GM12878 (cell line): ENCODE measurements around the gene EPB41L4A. TPM values are rescaled to one million over a fixed set of nuclear protein-coding genes. Genes with fewer than 3 reads are reported as not detected.

Experiments used
- ATAC-seq: fragments of 200-7000 bp; cut with Tn5 transposase; 3 replicates; pipeline ENCODE4 v1.9.1; 2020; ENCODE audit warnings: mild to moderate bottlenecking, moderate library complexity
- BruUV-seq: library from RNA; stranded (reverse); fragments of 400-500 nt; replicated peaks from 2 replicates; lab custom pipeline; 2021; lab: Mats Ljungman, UMichigan
- CTCF ChIA-PET: fragments of 300-600 bp; sonication (Branson Sonifier 250); formaldehyde crosslinking; extraction: SDS; loops from one replicate; lab custom pipeline; 2021; ENCODE audit warnings: inconsistent platforms; lab: Yijun Ruan, JAX
- POLR2A ChIA-PET: fragments of 350-600 bp; formaldehyde crosslinking; extraction: SDS; loops from one replicate; lab custom pipeline; 2021; ENCODE audit warnings: inconsistent platforms; lab: Charles Lee
- RAD21 ChIA-PET: fragments of 300-600 bp; sonication (Branson Sonifier 250); formaldehyde crosslinking; loops from one replicate; lab custom pipeline; 2023; ENCODE audit warnings: antibody characterized with exemption; ENCODE audit not compliant: unreplicated experiment; lab: Charles Lee
- SMC1A ChIA-PET: fragments of 300-600 bp; sonication (Branson Sonifier 250); formaldehyde crosslinking; loops from one replicate; lab custom pipeline; 2023; ENCODE audit not compliant: unreplicated experiment, uncharacterized antibody; lab: Charles Lee
- DNase-seq: peaks from one replicate; pipeline ENCODE4 v3.0.0-alpha.2; 2011; ENCODE audit warnings: low read depth, low spot score
- FAIRE-seq: peaks from 3 replicates; lab custom pipeline; 2011; peaks lifted over from hg19 to GRCh38; lab: Jason Lieb, UNC
- H2AFZ ChIP-seq: 2 replicates; pipeline ENCODE4 v1.6.0; 2011; ENCODE audit warnings: low read depth, low read length, control low read depth; ENCODE audit not compliant: control insufficient read depth
- H3K27ac ChIP-seq: 2 replicates; pipeline ENCODE4 v1.5.1; 2011; ENCODE audit warnings: control low read depth; ENCODE audit not compliant: control insufficient read depth, insufficient read depth
- H3K27me3 ChIP-seq, 2 experiments: replicated peaks in 1 of 2; 2 replicates each; pipeline versions ENCODE4 v1.6.0 to v1.6.1; 2011; ENCODE audit warnings: low read length in 1 of 2; ENCODE audit not compliant: control insufficient read depth in 2 of 2, insufficient read depth in 2 of 2
- H3K36me3 ChIP-seq, 2 experiments: 2 replicates each; pipeline ENCODE4 v1.5.1; 2011; ENCODE audit warnings: low read length in 1 of 2; ENCODE audit not compliant: control insufficient read depth in 2 of 2, insufficient read depth in 2 of 2
- H3K4me1 ChIP-seq: 2 replicates; pipeline ENCODE4 v1.6.1; 2011; ENCODE audit warnings: mild to moderate bottlenecking, low read length, moderate library complexity, mixed read lengths; ENCODE audit not compliant: control insufficient read depth, insufficient read depth
- H3K4me2 ChIP-seq: 2 replicates; pipeline ENCODE4 v1.6.0; 2011; ENCODE audit warnings: control low read depth; ENCODE audit not compliant: control insufficient read depth, insufficient read depth
- H3K4me3 ChIP-seq: fragments of 200-600 bp; sonication (generic); 2 replicates; pipeline ENCODE4 v1.5.1; 2016
- H3K79me2 ChIP-seq: 2 replicates; pipeline ENCODE4 v1.6.0; 2011; ENCODE audit warnings: low read length; ENCODE audit not compliant: control insufficient read depth, insufficient read depth
- H3K9ac ChIP-seq: 2 replicates; pipeline ENCODE4 v1.8.0; 2011; ENCODE audit warnings: low read length, control low read depth, mixed read lengths; ENCODE audit not compliant: control insufficient read depth, insufficient read depth
- H3K9me3 ChIP-seq: replicated peaks from 3 replicates; pipeline ENCODE4 v1.5.1; 2011; ENCODE audit warnings: mild to moderate bottlenecking, low read length; ENCODE audit not compliant: control insufficient read depth, insufficient read depth
- H4K20me1 ChIP-seq: 2 replicates; pipeline ENCODE4 v1.6.0; 2011; ENCODE audit not compliant: control insufficient read depth, insufficient read depth
- IKZF1 ChIP-seq: fragments of 450-650 bp; conservative IDR thresholded peaks from 2 replicates; pipeline ENCODE4 v1.6.1; 2017; ENCODE audit warnings: antibody characterized with exemption, mild to moderate bottlenecking
- IKZF2 ChIP-seq, 2 experiments: fragments of 450-650 bp; IDR thresholded peaks; 2 replicates each; pipeline ENCODE4 v1.6.1; 2017; ENCODE audit warnings: mild to moderate bottlenecking in 2 of 2, moderate library complexity in 2 of 2
- MTA2 ChIP-seq: fragments of 450-650 bp; IDR thresholded peaks from 2 replicates; pipeline ENCODE4 v1.6.1; 2016; ENCODE audit warnings: low read depth, mild to moderate bottlenecking, moderate library complexity
- PAX8 ChIP-seq: fragments of 450-650 bp; IDR thresholded peaks from 2 replicates; pipeline ENCODE4 v1.6.1; 2017; ENCODE audit warnings: mild to moderate bottlenecking, moderate library complexity
- RFX5 ChIP-seq: IDR thresholded peaks from 2 replicates; pipeline ENCODE4 v1.6.1; 2011; ENCODE audit warnings: low read depth, low read length, improper control_type of control experiment
- RUNX3 ChIP-seq: IDR thresholded peaks from 2 replicates; pipeline ENCODE4 v1.6.1; 2012; ENCODE audit warnings: low read length, inconsistent platforms
- SPI1 ChIP-seq: IDR thresholded peaks from 2 replicates; pipeline ENCODE4 v1.6.1; 2011; ENCODE audit warnings: low read depth, mild to moderate bottlenecking, low read length, moderate library complexity, borderline replicate concordance; ENCODE audit not compliant: insufficient read depth
- YY1 ChIP-seq: IDR thresholded peaks from 2 replicates; pipeline ENCODE4 v1.6.1; 2011; ENCODE audit warnings: low read depth, mild to moderate bottlenecking, low read length
- WGBS: methylation state at CpG from one replicate; pipeline ENCODE4 v1.1.6; 2016; ENCODE audit warnings: low lambda C conversion rate; ENCODE audit not compliant: insufficient replicate concordance, insufficient coverage; ENCODE audit errors: missing lambda C conversion rate; 5-methylcytosine and 5-hydroxymethylcytosine counted together
- in situ Hi-C: fragments of 300-500 bp; cut with MboI; formaldehyde crosslinking; loops from 9 replicates; pipeline ENCODE4 v1.14.3; 2018; ENCODE audit warnings: mixed read lengths
- intact Hi-C: fragments of 100-400 bp; cut with micrococcal nuclease; formaldehyde crosslinking; loops from one replicate; pipeline ENCODE4 v1.14.2; 2022; ENCODE audit not compliant: unreplicated experiment
- polyA plus RNA-seq, 11 experiments: library from polyadenylated mRNA; depleted of rRNA in 4 of 11; unstranded in 6 of 11; stranded (reverse) in 5 of 11; fragments of >200 nt; fragmentation: Nextera tagmentation in 4 of 11; fragmentation: Illumina TruSeq in 1 of 11; extraction: Ambion mirVana in 4 of 11; extraction: Trizol in 1 of 11; gene quantifications; 1 replicate in 1 of 11; 2 replicates in 10 of 11; pipeline versions ENCODE4 v1.2.1 to v1.2.3, GENCODE V29; 2011 to 2016; ENCODE audit warnings: inconsistent platforms in 2 of 11, missing spikeins in 2 of 11, low read depth in 1 of 11
- total RNA-seq, 4 experiments: library from RNA; depleted of rRNA in 3 of 4; stranded (reverse); fragments of >200 nt in 3 of 4; fragmentation: Illumina TruSeq in 1 of 4; extraction: Trizol in 1 of 4; gene quantifications; 2 replicates each; pipeline versions ENCODE4 v1.2.1 to v1.2.3, GENCODE V29; 2013 to 2021

EPB41L4A gene
- total and polyA plus RNA-seq, 10 of the 15 experiments (the other 5 are each of a cell fraction or from before 2014, with no cell fraction given) = 0.10 to 0.67 (median 0.30) TPM

GRCh38 chr5:112119508-112119907, 299.6 kb downstream of the EPB41L4A start:
- peaks cover 24% of the 10 kb centered on the region for H3K4me1 ChIP-seq
- ChIA-PET CTCF (interaction anchor here (1.0 to 1.6 kb wide), 5 partner anchors 10 to 27 kb away, joined by 3 to 6 read pairs (median 3); no protein-coding TSS in a partner anchor), RAD21 (interaction anchor here (0.7 to 1.3 kb wide), 2 partner anchors 23 to 24 kb away, joined by 3 read pairs; no protein-coding TSS in a partner anchor), SMC1A (interaction anchor here (1.9 to 2.3 kb wide), 3 partner anchors 9 to 11 kb away, joined by 6 to 7 read pairs (median 7); no protein-coding TSS in a partner anchor), POLR2A (no interaction called here)
- no peak overlapping the region for H3K9ac ChIP-seq
- no TSS peak for BruUV-seq
- H2AFZ ChIP-seq = no peak overlapping the region
- no peaks in the 10 kb centered on the region for H3K27me3 ChIP-seq
- WGBS = 41% methylated on average over 3 of the region's 3 CpGs
- intact Hi-C loops = loop anchor here (5.0 kb wide), 2 partner anchors 97 to 112 kb away; no protein-coding TSS in a partner anchor
- H3K36me3 ChIP-seq = no peaks in the 10 kb centered on the region
- H3K9me3 ChIP-seq = peaks cover 15% of the 10 kb centered on the region; the same call in 2 of the 3 replicates
- no peaks in the 10 kb centered on the region for H3K79me2 ChIP-seq
- peak; percentile 50 for ATAC-seq
- DNase-seq = peak; percentile 32
- no peak for FAIRE-seq
- H3K4me3 ChIP-seq = no peak overlapping the region
- H3K27ac ChIP-seq = no peak overlapping the region
- in situ Hi-C loops = no loop called here
- TF ChIP-seq IKZF2 (IDR thresholded peaks at IDR 0.05) (peak in 1 of 2 experiments; percentile 14; a peak in 1 of 4 replicates), PAX8 (no peak), IKZF1 (0 out of 2 replicates have a peak, but pooled peaks have one; percentile 20), SPI1 (0 out of 2 replicates have a peak, but pooled peaks have one; percentile 64), MTA2 (peak; percentile 20; the same call in 1 of the 2 replicates), RUNX3 (peak; percentile 43), RFX5 (no peak), YY1 (no peak)
- no peak overlapping the region for H3K4me2 ChIP-seq
- no peaks in the 10 kb centered on the region for H4K20me1 ChIP-seq
